Measurements from ENCODE around the gene ARMC6. TPM values are rescaled to one million over a fixed set of nuclear protein-coding genes. Genes with fewer than 3 reads are reported as not detected.
A peak's percentile ranks its signal among the peaks of the same experiment; 100 is the strongest.

The ARMC6 gene
- total and polyA plus RNA-seq, 7 donors, result 11.4 to 23.5 (median 15.6) TPM

- TF ChIP-seq POLR2AphosphoS5 (IDR thresholded peaks at IDR 0.05), result no peak
- TF ChIP-seq, protein P1, sequence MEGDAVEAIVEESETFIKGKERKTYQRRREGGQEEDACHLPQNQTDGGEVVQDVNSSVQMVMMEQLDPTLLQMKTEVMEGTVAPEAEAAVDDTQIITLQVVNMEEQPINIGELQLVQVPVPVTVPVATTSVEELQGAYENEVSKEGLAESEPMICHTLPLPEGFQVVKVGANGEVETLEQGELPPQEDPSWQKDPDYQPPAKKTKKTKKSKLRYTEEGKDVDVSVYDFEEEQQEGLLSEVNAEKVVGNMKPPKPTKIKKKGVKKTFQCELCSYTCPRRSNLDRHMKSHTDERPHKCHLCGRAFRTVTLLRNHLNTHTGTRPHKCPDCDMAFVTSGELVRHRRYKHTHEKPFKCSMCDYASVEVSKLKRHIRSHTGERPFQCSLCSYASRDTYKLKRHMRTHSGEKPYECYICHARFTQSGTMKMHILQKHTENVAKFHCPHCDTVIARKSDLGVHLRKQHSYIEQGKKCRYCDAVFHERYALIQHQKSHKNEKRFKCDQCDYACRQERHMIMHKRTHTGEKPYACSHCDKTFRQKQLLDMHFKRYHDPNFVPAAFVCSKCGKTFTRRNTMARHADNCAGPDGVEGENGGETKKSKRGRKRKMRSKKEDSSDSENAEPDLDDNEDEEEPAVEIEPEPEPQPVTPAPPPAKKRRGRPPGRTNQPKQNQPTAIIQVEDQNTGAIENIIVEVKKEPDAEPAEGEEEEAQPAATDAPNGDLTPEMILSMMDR (IDR thresholded peaks at IDR 0.05), result no peak
- no peak for TF ChIP-seq EP300 (IDR thresholded peaks at IDR 0.05)
- TF ChIP-seq POLR2A (IDR thresholded peaks at IDR 0.05), result no peak
- no peaks in the 10 kb centered on the region for H3K27me3 ChIP-seq
- no peak overlapping the region for H3K4me3 ChIP-seq
- DNase-seq, result no peak
- no peaks in the 10 kb centered on the region for H3K9me3 ChIP-seq
- intact Hi-C loops (cut with DNase I), result loop anchor here (10.0 kb wide), 1 partner anchor 597 kb away; the partner anchor contains the start of genes ATP13A1 and ZNF101
- 74 to 77% methylated on average over 11 of the region's 11 CpGs for whole genome bisulfite sequencing, 2 donors
- H3K4me1 ChIP-seq, result peaks cover 0 to 33% (median 21%) of the 10 kb centered on the region in 4 donors
- no peaks in the 10 kb centered on the region for H3K36me3 ChIP-seq
- no peak overlapping the region for H3K27ac ChIP-seq
Measured at GRCh38 chr19:19067276-19068072, 34.1 kb downstream of the ARMC6 start.

DNA sequence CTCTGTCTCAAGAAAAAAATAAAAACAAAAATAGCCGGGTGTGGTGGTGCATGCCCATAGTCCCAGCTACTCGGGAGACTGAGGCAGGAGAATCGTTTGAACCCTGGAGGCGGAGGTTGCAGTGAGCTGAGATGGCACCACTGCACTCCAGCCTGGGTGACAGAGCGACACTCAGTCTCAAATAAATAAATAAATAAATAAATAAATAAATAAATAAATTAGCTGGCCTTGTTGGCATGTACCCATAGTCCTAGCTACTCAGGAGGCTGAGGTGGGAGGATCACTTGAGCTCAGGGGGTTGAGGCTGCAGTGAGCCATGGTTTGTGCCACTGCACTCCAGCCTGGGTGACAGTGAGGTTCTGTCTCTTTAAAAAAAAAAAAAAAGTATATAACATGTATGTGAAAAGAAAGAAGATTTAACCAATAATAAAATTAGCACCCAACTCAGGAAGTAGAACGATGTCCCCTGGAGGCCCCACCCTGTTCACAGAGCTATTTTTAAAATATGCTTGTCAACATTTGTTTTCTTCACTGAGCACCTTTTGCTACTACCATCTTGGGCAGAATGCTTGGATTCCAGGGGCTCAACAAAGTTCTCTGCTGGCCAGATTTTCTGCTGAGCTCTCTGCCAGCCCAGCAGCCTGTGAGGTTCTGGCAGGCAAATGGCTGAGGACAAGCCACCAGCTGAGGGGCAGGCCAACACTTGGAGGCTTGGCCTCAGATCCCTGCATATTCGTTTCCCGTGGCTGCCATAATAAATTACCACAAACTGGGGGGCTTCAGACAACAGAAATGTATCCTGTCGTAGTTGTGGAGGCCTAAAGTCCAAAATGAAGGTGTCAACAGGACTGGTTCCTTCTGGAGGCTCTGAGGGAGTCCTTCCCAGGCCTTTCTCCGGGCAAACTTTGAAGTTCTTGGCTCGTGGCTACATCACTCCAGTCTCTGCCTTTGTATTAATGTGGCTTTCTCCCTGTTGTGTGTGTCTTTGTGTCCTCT lies 35.6 kb downstream of the ARMC6 start:
- intact Hi-C loops (cut with DNase I), result loop anchor here (10.0 kb wide), 1 partner anchor 596 kb away; the partner anchor contains the start of genes ATP13A1 and ZNF101
- 78 to 81% methylated on average over 11 of the region's 11 CpGs for WGBS, 2 donors
- Histone ChIP-seq H3K27me3 (no peaks in the 10 kb centered on the region), H3K4me1 (peaks cover 0 to 25% (median 15%) of the 10 kb centered on the region in 4 donors), H3K9me3 (no peaks in the 10 kb centered on the region), H3K27ac (peak overlapping the region in 2 of 4 donors; percentile 14 to 46), H3K36me3 (no peaks in the 10 kb centered on the region), H3K4me3 (no peak overlapping the region)
- DNase-seq, result no peak
- no peak for TF ChIP-seq EP300 (IDR thresholded peaks at IDR 0.05)
- TF ChIP-seq, protein P1 (IDR thresholded peaks at IDR 0.05), result no peak
- no peak for TF ChIP-seq POLR2AphosphoS5 (IDR thresholded peaks at IDR 0.05)
- TF ChIP-seq POLR2A (IDR thresholded peaks at IDR 0.05), result no peak

- WGBS, 2 donors, result 96 to 98% methylated on average over 8 of the region's 8 CpGs
- no peak overlapping the region for H3K27ac ChIP-seq
- no peaks in the 10 kb centered on the region for H3K36me3 ChIP-seq
- no peak overlapping the region for H3K4me3 ChIP-seq
- no peak for DNase-seq
- H3K9me3 ChIP-seq, result no peaks in the 10 kb centered on the region
- intact Hi-C loops (cut with DNase I), result no loop called here
- TF ChIP-seq EP300 (IDR thresholded peaks at IDR 0.05) (no peak), POLR2A (IDR thresholded peaks at IDR 0.05) (no peak), POLR2AphosphoS5 (IDR thresholded peaks at IDR 0.05) (no peak)
- TF ChIP-seq, protein P1 (IDR thresholded peaks at IDR 0.05), result no peak
- peaks cover 0 to 6% (median 0%) of the 10 kb centered on the region in 4 donors for H3K4me1 ChIP-seq
- no peaks in the 10 kb centered on the region for H3K27me3 ChIP-seq
Measured at GRCh38 chr19:19071897-19072296, 38.5 kb downstream of the ARMC6 start.

- DNase-seq, result no peak
- WGBS, 2 donors, result 74 to 76% methylated on average over 13 of the region's 13 CpGs
- TF ChIP-seq EP300 (IDR thresholded peaks at IDR 0.05), result no peak
- TF ChIP-seq, protein P1 (IDR thresholded peaks at IDR 0.05), result no peak
- no peak for TF ChIP-seq POLR2A (IDR thresholded peaks at IDR 0.05)
- TF ChIP-seq POLR2AphosphoS5 (IDR thresholded peaks at IDR 0.05), result no peak
- Histone ChIP-seq H3K36me3 (no peaks in the 10 kb centered on the region), H3K27me3 (no peaks in the 10 kb centered on the region), H3K9me3 (no peaks in the 10 kb centered on the region), H3K27ac (no peak overlapping the region), H3K4me3 (no peak overlapping the region), H3K4me1 (peaks cover 0 to 1% (median 0%) of the 10 kb centered on the region in 4 donors)
- intact Hi-C loops (cut with DNase I), result no loop called here
Measured at GRCh38 chr19:19074196-19074882, 40.9 kb downstream of the ARMC6 start.

Measured in sigmoid colon (tissue), 7 donors.